Spinal cord (tissue), 10 donors: ENCODE measurements around the gene SLC12A7. TPM values are rescaled to one million over a fixed set of nuclear protein-coding genes. Genes with fewer than 3 reads are reported as not detected.
A peak's percentile ranks its signal among the peaks of the same experiment; 100 is the strongest.
"Not testable (repeated sequence)": the region's sequence is repeated elsewhere in the genome, so short reads cannot be mapped to it uniquely, and the experiment has no call there.

Experiments
- DNase-seq, 6 donors: peaks; one replicate each; pipeline versions ENCODE4 v3.0.0 to v3.0.0-alpha.2; 2013 to 2015; ENCODE audit warnings: low spot score in 6 of 6, low read depth in 4 of 6
- H3K27ac ChIP-seq: one replicate; pipeline ENCODE4 v1.5.1; 2013; ENCODE audit warnings: low read depth, low read length, control low read depth
- H3K27me3 ChIP-seq: one replicate; pipeline ENCODE4 v1.6.1; 2013; ENCODE audit warnings: low read length; ENCODE audit not compliant: control insufficient read depth, insufficient read depth
- H3K36me3 ChIP-seq: one replicate; pipeline ENCODE4 v1.6.1; 2013; ENCODE audit warnings: low read length; ENCODE audit not compliant: control insufficient read depth, insufficient read depth
- H3K4me1 ChIP-seq: one replicate; pipeline ENCODE4 v1.6.1; 2013; ENCODE audit warnings: low read length; ENCODE audit not compliant: control insufficient read depth, insufficient read depth
- H3K4me3 ChIP-seq: one replicate; pipeline ENCODE4 v1.5.1; 2013; ENCODE audit warnings: low read depth, low read length, control low read depth
- H3K9me3 ChIP-seq: one replicate; pipeline ENCODE4 v1.6.1; 2013; ENCODE audit warnings: low read length; ENCODE audit not compliant: control insufficient read depth, insufficient read depth
- WGBS: methylation state at CpG from one replicate; pipeline ENCODE4 v1.1.5; 2013; ENCODE audit warnings: missing lambda C conversion rate; ENCODE audit not compliant: insufficient coverage; 5-methylcytosine and 5-hydroxymethylcytosine counted together
- polyA plus RNA-seq, 2 donors: library from polyadenylated mRNA; unstranded; fragments of 120-200 nt; gene quantifications; one replicate each; pipeline ENCODE4 v1.2.1, GENCODE V29; 2013; ENCODE audit not compliant: insufficient read length in 2 of 2
- total RNA-seq, 2 donors: library from RNA; depleted of rRNA in 1 of 2; stranded (reverse); fragments of 120-200 nt in 1 of 2; fragments of >200 nt in 1 of 2; gene quantifications; one replicate each; pipeline versions ENCODE4 v1.2.3 to v1.2.4, GENCODE V29; 2013 to 2014
- donor health status: healthy.

SLC12A7 gene
- total and polyA plus RNA-seq, 4 donors, result 8.7 to 21.3 (median 16.4) TPM

GRCh38 chr5:1028481-1029281, 83.2 kb downstream of the SLC12A7 start:
- Histone ChIP-seq H3K9me3 (no peaks in the 10 kb centered on the region), H3K36me3 (peaks cover 18% of the 10 kb centered on the region), H3K27me3 (no peaks in the 10 kb centered on the region), H3K4me3 (no peak overlapping the region), H3K27ac (no peak overlapping the region), H3K4me1 (peaks cover 28% of the 10 kb centered on the region)
- WGBS, result 81% methylated on average over 23 of the region's 26 CpGs
- no peak for DNase-seq

GRCh38 chr5:1027631-1028441, 84.0 kb downstream of the SLC12A7 start:
- Histone ChIP-seq H3K4me3 (no peak overlapping the region), H3K36me3 (peaks cover 9% of the 10 kb centered on the region), H3K9me3 (no peaks in the 10 kb centered on the region), H3K27me3 (no peaks in the 10 kb centered on the region), H3K27ac (no peak overlapping the region), H3K4me1 (peaks cover 21% of the 10 kb centered on the region)
- no peak for DNase-seq
- 92% methylated on average over 40 of the region's 40 CpGs for WGBS

GRCh38 chr5:1026700-1027621, 84.9 kb downstream of the SLC12A7 start:
- H3K4me1 ChIP-seq, result peaks cover 21% of the 10 kb centered on the region
- H3K4me3 ChIP-seq, result no peak overlapping the region
- H3K27me3 ChIP-seq, result no peaks in the 10 kb centered on the region
- 84% methylated on average over 29 of the region's 29 CpGs for WGBS
- no peak for DNase-seq
- H3K9me3 ChIP-seq, result no peaks in the 10 kb centered on the region
- no peak overlapping the region for H3K27ac ChIP-seq
- peaks cover 8% of the 10 kb centered on the region for H3K36me3 ChIP-seq

DNA sequence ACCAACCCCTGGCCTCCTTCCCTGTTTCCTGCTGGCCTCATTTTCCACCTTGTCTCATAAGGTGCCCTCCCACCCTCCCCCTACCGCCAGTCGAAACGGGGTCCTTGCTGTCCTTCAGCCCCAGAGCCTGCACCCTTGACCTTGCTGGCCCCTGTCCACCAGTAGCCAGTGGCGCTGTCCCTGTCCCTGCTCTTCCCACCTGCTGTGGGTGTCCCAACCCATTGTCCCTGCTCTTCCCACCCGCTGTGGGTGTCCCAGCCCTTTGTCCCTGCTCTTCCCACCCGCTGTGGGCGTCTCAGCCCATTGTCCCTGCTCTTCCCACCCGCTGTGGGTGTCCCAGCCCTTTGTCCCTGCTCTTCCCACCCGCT, 89.9 kb downstream of the SLC12A7 start:
- H3K27me3 ChIP-seq, DNase-seq, H3K4me3 ChIP-seq, H3K27ac ChIP-seq, H3K9me3 ChIP-seq: not testable (repeated sequence)
- peaks cover 16% of the 10 kb centered on the region for H3K36me3 ChIP-seq
- 51% methylated on average over 5 of the region's 9 CpGs for WGBS
- peaks cover 40% of the 10 kb centered on the region for H3K4me1 ChIP-seq

DNA sequence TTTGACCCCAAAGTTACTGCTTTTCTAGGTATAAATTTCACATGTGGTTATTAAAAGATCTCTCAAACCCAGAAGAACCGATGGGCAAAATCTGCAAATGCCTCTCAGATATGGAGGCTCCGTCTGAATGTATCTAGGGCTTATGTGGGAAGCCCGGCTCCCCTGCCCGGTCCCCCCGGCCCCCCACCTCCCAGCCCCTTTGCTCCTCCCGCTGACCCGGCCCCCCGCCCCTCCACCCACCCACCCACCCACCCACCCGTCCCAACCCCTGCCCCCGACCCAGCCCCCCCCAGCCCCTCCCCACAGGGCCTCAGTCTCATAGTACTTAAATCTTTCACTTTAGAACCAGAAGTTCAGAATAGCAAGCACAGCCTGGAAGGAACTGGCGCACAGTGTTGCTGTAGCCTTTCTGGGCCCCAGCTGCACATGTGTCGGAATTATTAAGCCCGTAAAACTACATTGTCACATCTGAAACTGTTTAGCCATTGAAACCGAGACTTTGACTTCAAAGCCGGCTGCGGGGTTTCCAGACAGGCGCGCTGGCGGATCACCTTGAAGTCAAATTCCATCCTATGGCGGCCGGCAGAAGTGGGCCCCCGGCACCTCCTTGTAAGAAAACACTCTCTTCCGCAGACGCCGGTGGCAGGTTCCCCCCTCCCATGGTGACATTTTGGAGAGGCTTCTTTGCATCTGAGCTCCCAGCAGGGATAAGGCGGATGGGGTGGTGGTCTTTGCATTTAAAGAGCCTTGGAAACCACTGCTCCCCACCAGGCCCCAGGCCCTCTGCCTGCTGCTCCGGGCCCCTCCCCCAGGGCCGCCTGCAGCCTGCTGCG, 90.5 kb downstream of the SLC12A7 start:
- peak overlapping the region; percentile 64 for H3K27ac ChIP-seq

GRCh38 chr5:1020452-1020961, 91.4 kb downstream of the SLC12A7 start:
- Histone ChIP-seq H3K4me3 (no peak overlapping the region), H3K27me3 (no peaks in the 10 kb centered on the region), H3K4me1 (peaks cover 52% of the 10 kb centered on the region), H3K9me3 (no peaks in the 10 kb centered on the region), H3K27ac (peak overlapping the region; percentile 64), H3K36me3 (peaks cover 18% of the 10 kb centered on the region)
- WGBS, result 55% methylated on average over 4 of the region's 16 CpGs
- no peak for DNase-seq

More for the DNA sequence above, 90.5 kb downstream of the SLC12A7 start:
- Histone ChIP-seq H3K4me1 (peaks cover 44% of the 10 kb centered on the region), H3K4me3 (no peak overlapping the region), H3K9me3 (no peaks in the 10 kb centered on the region), H3K36me3 (peaks cover 18% of the 10 kb centered on the region), H3K27me3 (no peaks in the 10 kb centered on the region)
- peak in 2 of 6 donors; percentile 52 to 87 for DNase-seq
- WGBS, result 32% methylated on average over 15 of the region's 29 CpGs

GRCh38 chr5:1019001-1019905, 92.6 kb downstream of the SLC12A7 start:
- 59% methylated on average over 33 of the region's 37 CpGs for WGBS
- DNase-seq, result peak in 2 of 6 donors; percentile 32 to 58

DNA sequence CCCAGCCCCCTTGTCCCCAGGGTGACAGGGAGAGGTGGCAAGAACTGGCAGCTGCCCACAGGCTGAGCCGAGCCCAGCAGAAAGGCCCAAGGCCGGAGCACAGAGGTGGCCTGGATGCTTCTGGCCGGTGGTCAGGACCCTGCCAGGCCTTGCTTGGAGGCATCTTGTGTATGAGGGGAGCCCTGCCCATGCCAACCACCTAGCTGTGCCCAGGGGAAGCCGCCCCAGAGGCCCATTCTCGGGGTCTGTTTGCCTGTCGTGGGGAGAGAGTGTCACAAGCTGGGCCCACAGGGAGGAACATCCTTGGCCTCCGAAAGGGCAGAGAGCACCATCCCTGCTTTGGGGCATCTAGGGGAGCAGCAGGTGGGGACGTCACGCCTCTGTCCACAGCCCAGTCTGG, 93.3 kb downstream of the SLC12A7 start:
- no peak overlapping the region for H3K4me3 ChIP-seq
- 85% methylated on average over 9 of the region's 9 CpGs for WGBS
- no peaks in the 10 kb centered on the region for H3K9me3 ChIP-seq
- no peak for DNase-seq
- peaks cover 33% of the 10 kb centered on the region for H3K36me3 ChIP-seq
- peaks cover 62% of the 10 kb centered on the region for H3K4me1 ChIP-seq
- H3K27me3 ChIP-seq, result no peaks in the 10 kb centered on the region
- H3K27ac ChIP-seq, result no peak overlapping the region

More at GRCh38 chr5:1019001-1019905, 92.6 kb downstream of the SLC12A7 start:
- Histone ChIP-seq H3K27ac (peak overlapping the region; percentile 33), H3K4me3 (no peak overlapping the region), H3K9me3 (no peaks in the 10 kb centered on the region), H3K27me3 (no peaks in the 10 kb centered on the region), H3K4me1 (peaks cover 58% of the 10 kb centered on the region), H3K36me3 (peaks cover 28% of the 10 kb centered on the region)
